Measurements from ENCODE around the gene RPP25. TPM values are rescaled to one million over a fixed set of nuclear protein-coding genes. Genes with fewer than 3 reads are reported as not detected.
A peak's percentile ranks its signal among the peaks of the same experiment; 100 is the strongest.

The RPP25 gene
- polyA plus RNA-seq, 3 donors = 1.7 to 6.7 (median 6.5) TPM

- H3K36me3 Mint-ChIP-seq = peaks cover 6 to 8% of the 10 kb centered on the region in 2 donors
- H3K4me1 ChIP-seq (ENCODE audit: control insufficient read depth in 1 of 2, insufficient read depth in 2 of 2, low read length in 2 of 2) = peaks cover 40 to 50% of the 10 kb centered on the region in 2 donors
- TF ChIP-seq CTCF (IDR thresholded peaks at IDR 0.05) = no peak
- peak overlapping the region; percentile 11 for H2AFZ ChIP-seq (ENCODE audit: insufficient read depth, low read depth, low read length, poor library complexity, severe bottlenecking)
- peaks cover 4% of the 10 kb centered on the region for H3K79me2 ChIP-seq (ENCODE audit: insufficient read depth, low read length)
- intact Hi-C loops (cut with micrococcal nuclease) = loop anchor here in 1 of 2 donors (5.0 kb wide), 1 partner anchor 63 kb away; the partner anchor contains the start of gene PPCDC
- peak overlapping the region; percentile 99 for H3K4me2 ChIP-seq (replicated peaks; ENCODE audit: extremely low read depth, low read length, poor library complexity, severe bottlenecking)
- peaks cover 65 to 74% (median 65%) of the 10 kb centered on the region in 3 donors for H3K27me3 Mint-ChIP-seq (ENCODE audit: low read depth in 3 of 3)
- H3K36me3 ChIP-seq (replicated peaks in 1 of 2; ENCODE audit: control insufficient read depth in 1 of 2, insufficient read depth in 2 of 2, low read length in 2 of 2) = no peaks in the 10 kb centered on the region
- H3K4me3 ChIP-seq (replicated peaks in 1 of 3; ENCODE audit: low read depth in 2 of 3, low read length in 3 of 3) = peak overlapping the region in 1 of 3 experiments; percentile 83
- no peak for DNase-seq
- no peak overlapping the region for H3K9ac ChIP-seq (ENCODE audit: insufficient read depth, low read length, poor library complexity, severe bottlenecking)
- H3K9me3 ChIP-seq (replicated peaks in 1 of 2; ENCODE audit: control insufficient read depth in 1 of 2, insufficient read depth in 1 of 2, low read length in 2 of 2) = peaks cover 0 to 11% of the 10 kb centered on the region in 2 donors
- H4K20me1 ChIP-seq (ENCODE audit: insufficient read depth, low read length) = peaks cover 17% of the 10 kb centered on the region
- peaks cover 0 to 19% (median 8%) of the 10 kb centered on the region in 7 donors for H3K9me3 Mint-ChIP-seq
- H3K4me1 Mint-ChIP-seq = peaks cover 42% of the 10 kb centered on the region
- peak overlapping the region; percentile 53 to 89 for H3K4me3 Mint-ChIP-seq
- peak overlapping the region in 2 of 7 donors; percentile 68 to 77 for H3K27ac Mint-ChIP-seq
- peaks cover 41 to 68% of the 10 kb centered on the region in 2 donors for H3K27me3 ChIP-seq (ENCODE audit: control insufficient read depth in 2 of 2, insufficient read depth in 2 of 2, low read length in 2 of 2)
- 3% methylated on average over 33 of the region's 47 CpGs for WGBS (ENCODE audit: insufficient coverage)
- no peak overlapping the region for H3K27ac ChIP-seq (ENCODE audit: low read depth in 1 of 2, low read length in 2 of 2)
Measured at GRCh38 chr15:74958908-74959585, 2.5 kb upstream of the RPP25 start.

GRCh38 chr15:74958320-74958907, 1.8 kb upstream of the RPP25 start:
- Histone ChIP-seq H3K79me2 (ENCODE audit: insufficient read depth, low read length) (peaks cover 4% of the 10 kb centered on the region), H3K9ac (ENCODE audit: insufficient read depth, low read length, poor library complexity, severe bottlenecking) (no peak overlapping the region), H3K27me3 (ENCODE audit: control insufficient read depth in 2 of 2, insufficient read depth in 2 of 2, low read length in 2 of 2) (peaks cover 41 to 67% of the 10 kb centered on the region in 2 donors), H4K20me1 (ENCODE audit: insufficient read depth, low read length) (peaks cover 17% of the 10 kb centered on the region), H3K36me3 (replicated peaks in 1 of 2; ENCODE audit: control insufficient read depth in 1 of 2, insufficient read depth in 2 of 2, low read length in 2 of 2) (no peaks in the 10 kb centered on the region), H3K4me2 (replicated peaks; ENCODE audit: extremely low read depth, low read length, poor library complexity, severe bottlenecking) (peak overlapping the region; percentile 99), H3K9me3 (replicated peaks in 1 of 2; ENCODE audit: control insufficient read depth in 1 of 2, insufficient read depth in 1 of 2, low read length in 2 of 2) (peaks cover 0 to 11% of the 10 kb centered on the region in 2 donors), H2AFZ (ENCODE audit: insufficient read depth, low read depth, low read length, poor library complexity, severe bottlenecking) (peak overlapping the region; percentile 11), H3K4me1 (ENCODE audit: control insufficient read depth in 1 of 2, insufficient read depth in 2 of 2, low read length in 2 of 2) (peaks cover 40 to 50% of the 10 kb centered on the region in 2 donors), H3K4me3 (replicated peaks in 1 of 3; ENCODE audit: low read depth in 2 of 3, low read length in 3 of 3) (peak overlapping the region in 1 of 3 experiments; percentile 83), H3K27ac (ENCODE audit: low read depth in 1 of 2, low read length in 2 of 2) (no peak overlapping the region)
- intact Hi-C loops (cut with micrococcal nuclease) = loop anchor here in 1 of 2 donors (5.0 kb wide), 1 partner anchor 64 kb away; the partner anchor contains the start of gene PPCDC
- Mint-ChIP-seq H3K27ac (peak overlapping the region in 1 of 7 donors; percentile 77), H3K36me3 (peaks cover 6 to 8% of the 10 kb centered on the region in 2 donors), H3K4me1 (peaks cover 42% of the 10 kb centered on the region), H3K27me3 (ENCODE audit: low read depth in 3 of 3) (peaks cover 65 to 74% (median 65%) of the 10 kb centered on the region in 3 donors), H3K4me3 (peak overlapping the region; percentile 53 to 89), H3K9me3 (peaks cover 0 to 19% (median 8%) of the 10 kb centered on the region in 7 donors)
- TF ChIP-seq CTCF (IDR thresholded peaks at IDR 0.05) = no peak
- peak in 2 of 3 donors; percentile 33 to 40 for DNase-seq
- WGBS (ENCODE audit: insufficient coverage) = 0% methylated on average over 27 of the region's 28 CpGs

Data from CD14-positive monocyte (primary cell).